Measurements from ENCODE around the gene MT1A. TPM values are rescaled to one million over a fixed set of nuclear protein-coding genes. Genes with fewer than 3 reads are reported as not detected.

MT1A gene
- total and polyA plus RNA-seq, 10 of the 15 experiments (the other 5 are each of a cell fraction or from before 2014, with no cell fraction given), result not detected

DNA sequence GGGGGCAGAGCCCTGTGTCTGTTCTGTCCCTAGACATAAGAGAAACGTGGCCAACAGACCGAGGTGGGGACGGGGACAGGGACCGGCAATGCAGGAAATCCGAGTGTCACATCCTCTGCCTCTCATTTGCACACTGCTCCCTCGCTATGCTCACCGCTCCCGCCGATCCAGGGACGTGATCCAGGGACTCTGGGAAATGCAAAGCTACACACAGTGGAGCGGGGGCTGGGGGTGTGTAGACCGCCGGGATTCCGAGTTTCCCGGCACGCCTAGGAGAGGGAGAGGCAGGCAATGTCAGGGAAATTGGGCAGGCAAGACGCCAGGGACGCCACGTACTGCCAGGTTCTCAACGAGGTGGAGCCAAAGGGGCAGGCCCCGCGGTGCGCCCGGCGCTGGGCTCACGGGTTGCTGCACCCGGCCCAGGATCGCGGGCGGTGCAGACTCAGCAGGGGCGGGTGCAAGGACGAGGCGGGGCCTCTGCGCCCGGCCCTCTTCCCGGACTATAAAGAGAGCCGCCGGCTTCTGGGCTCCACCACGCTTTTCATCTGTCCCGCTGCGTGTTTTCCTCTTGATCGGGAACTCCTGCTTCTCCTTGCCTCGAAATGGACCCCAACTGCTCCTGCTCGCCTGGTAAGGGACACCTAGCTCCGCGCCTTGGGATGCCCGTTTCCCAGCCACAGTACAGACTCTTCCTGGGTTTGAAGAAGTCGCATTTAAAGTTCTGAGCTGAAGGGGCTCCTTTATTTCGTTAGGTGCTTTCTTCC, 43.7 kb downstream of the MT1A start, which contains the start of gene MT1X (continued):
- TF ChIP-seq IKZF1 (conservative IDR thresholded peaks at IDR 0.05) (peak; percentile 77; the same call in 1 of the 2 replicates), BHLHE40 (IDR thresholded peaks at IDR 0.05; ENCODE audit: borderline replicate concordance in 1 of 2, low read depth in 2 of 2, low read length in 1 of 2) (peak; percentile 41 to 86; a peak in 3 of 4 replicates), POLR2A (IDR thresholded peaks at IDR 0.05; ENCODE audit: low read depth, low read length) (peak; percentile 80), PML (IDR thresholded peaks at IDR 0.05; ENCODE audit: low read length) (no peak), ZNF384 (IDR thresholded peaks at IDR 0.05; ENCODE audit: borderline replicate concordance, low read depth, low read length) (no peak), TAF1 (IDR thresholded peaks at IDR 0.05; ENCODE audit: borderline replicate concordance, low read depth, low read length) (peak; percentile 70), NBN (IDR thresholded peaks at IDR 0.05) (0 out of 2 replicates have a peak, but pooled peaks have one; percentile 60), LARP7 (IDR thresholded peaks at IDR 0.05) (peak; percentile 100), DPF2 (IDR thresholded peaks at IDR 0.05) (0 out of 2 replicates have a peak, but pooled peaks have one; percentile 40), CREB1 (IDR thresholded peaks at IDR 0.05; ENCODE audit: low read depth) (no peak; the same call in 1 of the 2 replicates), NFXL1 (IDR thresholded peaks at IDR 0.05; ENCODE audit: borderline replicate concordance) (no peak), SMARCA5 (IDR thresholded peaks at IDR 0.05) (peak; percentile 73)
- TF ChIP-seq, protein P1, sequence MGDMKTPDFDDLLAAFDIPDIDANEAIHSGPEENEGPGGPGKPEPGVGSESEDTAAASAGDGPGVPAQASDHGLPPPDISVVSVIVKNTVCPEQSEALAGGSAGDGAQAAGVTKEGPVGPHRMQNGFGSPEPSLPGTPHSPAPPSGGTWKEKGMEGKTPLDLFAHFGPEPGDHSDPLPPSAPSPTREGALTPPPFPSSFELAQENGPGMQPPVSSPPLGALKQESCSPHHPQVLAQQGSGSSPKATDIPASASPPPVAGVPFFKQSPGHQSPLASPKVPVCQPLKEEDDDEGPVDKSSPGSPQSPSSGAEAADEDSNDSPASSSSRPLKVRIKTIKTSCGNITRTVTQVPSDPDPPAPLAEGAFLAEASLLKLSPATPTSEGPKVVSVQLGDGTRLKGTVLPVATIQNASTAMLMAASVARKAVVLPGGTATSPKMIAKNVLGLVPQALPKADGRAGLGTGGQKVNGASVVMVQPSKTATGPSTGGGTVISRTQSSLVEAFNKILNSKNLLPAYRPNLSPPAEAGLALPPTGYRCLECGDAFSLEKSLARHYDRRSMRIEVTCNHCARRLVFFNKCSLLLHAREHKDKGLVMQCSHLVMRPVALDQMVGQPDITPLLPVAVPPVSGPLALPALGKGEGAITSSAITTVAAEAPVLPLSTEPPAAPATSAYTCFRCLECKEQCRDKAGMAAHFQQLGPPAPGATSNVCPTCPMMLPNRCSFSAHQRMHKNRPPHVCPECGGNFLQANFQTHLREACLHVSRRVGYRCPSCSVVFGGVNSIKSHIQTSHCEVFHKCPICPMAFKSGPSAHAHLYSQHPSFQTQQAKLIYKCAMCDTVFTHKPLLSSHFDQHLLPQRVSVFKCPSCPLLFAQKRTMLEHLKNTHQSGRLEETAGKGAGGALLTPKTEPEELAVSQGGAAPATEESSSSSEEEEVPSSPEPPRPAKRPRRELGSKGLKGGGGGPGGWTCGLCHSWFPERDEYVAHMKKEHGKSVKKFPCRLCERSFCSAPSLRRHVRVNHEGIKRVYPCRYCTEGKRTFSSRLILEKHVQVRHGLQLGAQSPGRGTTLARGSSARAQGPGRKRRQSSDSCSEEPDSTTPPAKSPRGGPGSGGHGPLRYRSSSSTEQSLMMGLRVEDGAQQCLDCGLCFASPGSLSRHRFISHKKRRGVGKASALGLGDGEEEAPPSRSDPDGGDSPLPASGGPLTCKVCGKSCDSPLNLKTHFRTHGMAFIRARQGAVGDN (IDR thresholded peaks at IDR 0.05), result 0 out of 2 replicates have a peak, but pooled peaks have one; percentile 16
- TF ChIP-seq, protein P2, sequence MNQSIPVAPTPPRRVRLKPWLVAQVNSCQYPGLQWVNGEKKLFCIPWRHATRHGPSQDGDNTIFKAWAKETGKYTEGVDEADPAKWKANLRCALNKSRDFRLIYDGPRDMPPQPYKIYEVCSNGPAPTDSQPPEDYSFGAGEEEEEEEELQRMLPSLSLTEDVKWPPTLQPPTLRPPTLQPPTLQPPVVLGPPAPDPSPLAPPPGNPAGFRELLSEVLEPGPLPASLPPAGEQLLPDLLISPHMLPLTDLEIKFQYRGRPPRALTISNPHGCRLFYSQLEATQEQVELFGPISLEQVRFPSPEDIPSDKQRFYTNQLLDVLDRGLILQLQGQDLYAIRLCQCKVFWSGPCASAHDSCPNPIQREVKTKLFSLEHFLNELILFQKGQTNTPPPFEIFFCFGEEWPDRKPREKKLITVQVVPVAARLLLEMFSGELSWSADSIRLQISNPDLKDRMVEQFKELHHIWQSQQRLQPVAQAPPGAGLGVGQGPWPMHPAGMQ (IDR thresholded peaks at IDR 0.05; ENCODE audit: borderline replicate concordance), result no peak

Measured in GM12878 (cell line).